ENCODE measurements around the gene ZNF24. TPM values are rescaled to one million over a fixed set of nuclear protein-coding genes. Genes with fewer than 3 reads are reported as not detected.

The ZNF24 gene
- total and polyA plus RNA-seq, 2 experiments from 2014 or later: 52.4 to 75.2 TPM

- H3K27ac Mint-ChIP-seq: peak overlapping the region; percentile 48; the same call in 1 of the 2 replicates
- H3K4me3 ChIP-seq: 0 out of 2 replicates have a peak overlapping the region, but pooled peaks have one; percentile 93
- ATAC-seq (peak; percentile 10; the same call in 2 of the 3 replicates), DNase-seq (ENCODE audit: low spot score) (peak; percentile 34)
- H3K36me3 Mint-ChIP-seq (ENCODE audit: low read depth): peaks cover 3% of the 10 kb centered on the region
- H3K27me3 Mint-ChIP-seq (ENCODE audit: insufficient read depth, low read depth, poor library complexity): peaks cover 14% of the 10 kb centered on the region
- peaks cover 31% of the 10 kb centered on the region for H4K20me1 ChIP-seq (replicated peaks; ENCODE audit: insufficient read depth)
- H3K36me3 ChIP-seq (ENCODE audit: insufficient read depth): peaks cover 3% of the 10 kb centered on the region; the same call in 1 of the 2 replicates
- peaks cover 15% of the 10 kb centered on the region for H3K4me1 ChIP-seq (ENCODE audit: insufficient read depth)
- no peaks in the 10 kb centered on the region for H3K27me3 ChIP-seq (ENCODE audit: insufficient read depth)
- peaks cover 17% of the 10 kb centered on the region for H3K4me1 Mint-ChIP-seq
- no peaks in the 10 kb centered on the region for H3F3A ChIP-seq (replicated peaks; ENCODE audit: low read depth)
- H3K27ac ChIP-seq (ENCODE audit: low read depth): no peak overlapping the region
- H3K4me3 Mint-ChIP-seq: peak overlapping the region; percentile 99
- peak overlapping the region; percentile 53; the same call in 1 of the 2 replicates for H2AFZ ChIP-seq
- no peak for TF ChIP-seq CTCF (conservative IDR thresholded peaks at IDR 0.05; ENCODE audit: low read depth in 2 of 2)
- TF ChIP-seq JUNB (IDR thresholded peaks at IDR 0.05; ENCODE audit: unreplicated experiment): peak; percentile 79
- H3K9me2 ChIP-seq (ENCODE audit: insufficient read depth): no peaks in the 10 kb centered on the region
- H3K79me2 ChIP-seq (replicated peaks; ENCODE audit: insufficient read depth): peaks cover 36% of the 10 kb centered on the region
- peak overlapping the region; percentile 94; the same call in 1 of the 2 replicates for H3K4me2 ChIP-seq
- no peaks in the 10 kb centered on the region for H3K9me3 Mint-ChIP-seq
These were observed 1.3 kb upstream of the ZNF24 start for GRCh38 chr18:35345460-35345921.

DNA sequence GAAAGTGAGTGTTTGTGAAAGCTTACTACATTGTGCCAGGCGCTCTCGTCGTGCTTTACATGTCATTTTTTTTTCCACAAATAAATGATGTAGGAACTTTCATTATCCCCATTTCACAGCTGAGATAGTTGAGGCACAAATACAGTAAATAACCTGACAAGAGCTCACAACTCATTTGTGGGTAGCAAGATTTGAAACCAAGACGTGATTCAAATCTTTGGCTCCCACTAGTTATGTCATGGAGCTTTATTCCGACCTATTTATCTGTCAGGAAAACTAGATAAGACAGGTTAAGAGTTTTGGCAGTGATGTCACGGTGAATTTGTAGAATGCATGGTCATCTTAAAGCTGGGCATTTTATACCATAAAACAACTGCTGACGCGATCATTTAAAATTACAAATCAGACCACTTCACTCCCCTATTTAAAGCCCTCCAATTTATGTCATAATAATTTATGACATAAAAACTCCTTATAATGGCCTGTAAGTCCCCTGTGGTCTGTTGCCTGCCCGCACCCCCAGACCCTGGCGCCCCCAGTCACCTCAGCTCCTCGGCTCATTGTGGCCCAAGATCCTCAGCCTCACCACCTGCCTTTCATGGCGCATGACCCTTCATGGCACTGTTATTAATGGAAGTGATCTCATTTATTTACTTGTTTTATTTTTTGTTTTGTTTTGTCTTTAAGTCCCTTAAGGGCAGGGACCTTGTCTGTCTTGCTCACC lies 678 bp upstream of the ZNF24 start:
- H3K27ac Mint-ChIP-seq: peak overlapping the region; percentile 98
- Histone ChIP-seq H3K27me3 (ENCODE audit: insufficient read depth) (no peaks in the 10 kb centered on the region), H3K4me2 (peak overlapping the region; percentile 94), H3K27ac (ENCODE audit: low read depth) (peak overlapping the region; percentile 70; the same call in 1 of the 2 replicates), H3F3A (replicated peaks; ENCODE audit: low read depth) (no peaks in the 10 kb centered on the region), H3K4me1 (ENCODE audit: insufficient read depth) (peaks cover 15% of the 10 kb centered on the region), H3K4me3 (peak overlapping the region; percentile 93), H3K36me3 (ENCODE audit: insufficient read depth) (peaks cover 7% of the 10 kb centered on the region), H3K79me2 (replicated peaks; ENCODE audit: insufficient read depth) (peaks cover 42% of the 10 kb centered on the region), H3K9me2 (ENCODE audit: insufficient read depth) (no peaks in the 10 kb centered on the region), H4K20me1 (replicated peaks; ENCODE audit: insufficient read depth) (peaks cover 35% of the 10 kb centered on the region), H2AFZ (peak overlapping the region; percentile 96)
- DNase-seq (ENCODE audit: low spot score) (no peak), ATAC-seq (no peak)
- no peaks in the 10 kb centered on the region for H3K9me3 Mint-ChIP-seq
- H3K4me1 Mint-ChIP-seq: peaks cover 17% of the 10 kb centered on the region
- H3K27me3 Mint-ChIP-seq (ENCODE audit: insufficient read depth, low read depth, poor library complexity): peaks cover 15% of the 10 kb centered on the region
- peaks cover 9% of the 10 kb centered on the region for H3K36me3 Mint-ChIP-seq (ENCODE audit: low read depth)
- H3K4me3 Mint-ChIP-seq: peak overlapping the region; percentile 99
- TF ChIP-seq, protein P1, sequence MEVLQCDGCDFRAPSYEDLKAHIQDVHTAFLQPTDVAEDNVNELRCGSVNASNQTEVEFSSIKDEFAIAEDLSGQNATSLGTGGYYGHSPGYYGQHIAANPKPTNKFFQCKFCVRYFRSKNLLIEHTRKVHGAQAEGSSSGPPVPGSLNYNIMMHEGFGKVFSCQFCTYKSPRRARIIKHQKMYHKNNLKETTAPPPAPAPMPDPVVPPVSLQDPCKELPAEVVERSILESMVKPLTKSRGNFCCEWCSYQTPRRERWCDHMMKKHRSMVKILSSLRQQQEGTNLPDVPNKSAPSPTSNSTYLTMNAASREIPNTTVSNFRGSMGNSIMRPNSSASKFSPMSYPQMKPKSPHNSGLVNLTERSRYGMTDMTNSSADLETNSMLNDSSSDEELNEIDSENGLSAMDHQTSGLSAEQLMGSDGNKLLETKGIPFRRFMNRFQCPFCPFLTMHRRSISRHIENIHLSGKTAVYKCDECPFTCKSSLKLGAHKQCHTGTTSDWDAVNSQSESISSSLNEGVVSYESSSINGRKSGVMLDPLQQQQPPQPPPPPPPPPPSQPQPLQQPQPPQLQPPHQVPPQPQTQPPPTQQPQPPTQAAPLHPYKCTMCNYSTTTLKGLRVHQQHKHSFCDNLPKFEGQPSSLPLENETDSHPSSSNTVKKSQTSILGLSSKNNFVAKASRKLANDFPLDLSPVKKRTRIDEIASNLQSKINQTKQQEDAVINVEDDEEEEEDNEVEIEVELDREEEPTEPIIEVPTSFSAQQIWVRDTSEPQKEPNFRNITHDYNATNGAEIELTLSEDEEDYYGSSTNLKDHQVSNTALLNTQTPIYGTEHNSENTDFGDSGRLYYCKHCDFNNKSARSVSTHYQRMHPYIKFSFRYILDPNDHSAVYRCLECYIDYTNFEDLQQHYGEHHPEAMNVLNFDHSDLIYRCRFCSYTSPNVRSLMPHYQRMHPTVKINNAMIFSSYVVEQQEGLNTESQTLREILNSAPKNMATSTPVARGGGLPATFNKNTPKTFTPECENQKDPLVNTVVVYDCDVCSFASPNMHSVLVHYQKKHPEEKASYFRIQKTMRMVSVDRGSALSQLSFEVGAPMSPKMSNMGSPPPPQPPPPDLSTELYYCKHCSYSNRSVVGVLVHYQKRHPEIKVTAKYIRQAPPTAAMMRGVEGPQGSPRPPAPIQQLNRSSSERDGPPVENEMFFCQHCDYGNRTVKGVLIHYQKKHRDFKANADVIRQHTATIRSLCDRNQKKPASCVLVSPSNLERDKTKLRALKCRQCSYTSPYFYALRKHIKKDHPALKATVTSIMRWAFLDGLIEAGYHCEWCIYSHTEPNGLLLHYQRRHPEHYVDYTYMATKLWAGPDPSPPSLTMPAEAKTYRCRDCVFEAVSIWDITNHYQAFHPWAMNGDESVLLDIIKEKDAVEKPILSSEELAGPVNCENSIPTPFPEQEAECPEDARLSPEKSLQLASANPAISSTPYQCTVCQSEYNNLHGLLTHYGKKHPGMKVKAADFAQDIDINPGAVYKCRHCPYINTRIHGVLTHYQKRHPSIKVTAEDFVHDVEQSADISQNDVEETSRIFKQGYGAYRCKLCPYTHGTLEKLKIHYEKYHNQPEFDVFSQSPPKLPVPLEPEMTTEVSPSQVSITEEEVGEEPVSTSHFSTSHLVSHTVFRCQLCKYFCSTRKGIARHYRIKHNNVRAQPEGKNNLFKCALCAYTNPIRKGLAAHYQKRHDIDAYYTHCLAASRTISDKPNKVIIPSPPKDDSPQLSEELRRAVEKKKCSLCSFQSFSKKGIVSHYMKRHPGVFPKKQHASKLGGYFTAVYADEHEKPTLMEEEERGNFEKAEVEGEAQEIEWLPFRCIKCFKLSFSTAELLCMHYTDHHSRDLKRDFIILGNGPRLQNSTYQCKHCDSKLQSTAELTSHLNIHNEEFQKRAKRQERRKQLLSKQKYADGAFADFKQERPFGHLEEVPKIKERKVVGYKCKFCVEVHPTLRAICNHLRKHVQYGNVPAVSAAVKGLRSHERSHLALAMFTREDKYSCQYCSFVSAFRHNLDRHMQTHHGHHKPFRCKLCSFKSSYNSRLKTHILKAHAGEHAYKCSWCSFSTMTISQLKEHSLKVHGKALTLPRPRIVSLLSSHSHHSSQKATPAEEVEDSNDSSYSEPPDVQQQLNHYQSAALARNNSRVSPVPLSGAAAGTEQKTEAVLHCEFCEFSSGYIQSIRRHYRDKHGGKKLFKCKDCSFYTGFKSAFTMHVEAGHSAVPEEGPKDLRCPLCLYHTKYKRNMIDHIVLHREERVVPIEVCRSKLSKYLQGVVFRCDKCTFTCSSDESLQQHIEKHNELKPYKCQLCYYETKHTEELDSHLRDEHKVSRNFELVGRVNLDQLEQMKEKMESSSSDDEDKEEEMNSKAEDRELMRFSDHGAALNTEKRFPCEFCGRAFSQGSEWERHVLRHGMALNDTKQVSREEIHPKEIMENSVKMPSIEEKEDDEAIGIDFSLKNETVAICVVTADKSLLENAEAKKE (CRISPR knock-in tag; IDR thresholded peaks at IDR 0.05): no peak
- no peak for TF ChIP-seq ZNF114 (CRISPR knock-in tag; IDR thresholded peaks at IDR 0.05)
- TF ChIP-seq CREB1 (CRISPR knock-in tag; IDR thresholded peaks at IDR 0.05; ENCODE audit: low read depth): no peak
